HEK293T (cell line): ENCODE results near the gene USP33.

Experiments
- CTCF ChIA-PET: fragments of 350-600 bp; formaldehyde crosslinking; extraction: SDS; loops from one replicate; lab custom pipeline; 2021; ENCODE audit warnings: antibody characterized with exemption, inconsistent platforms; lab: Yijun Ruan, JAX
- POLR2A ChIA-PET: fragments of 350-600 bp; formaldehyde crosslinking; extraction: SDS; loops from one replicate; lab custom pipeline; 2020; ENCODE audit warnings: antibody characterized with exemption, inconsistent platforms; lab: Yijun Ruan, JAX
- DNase-seq: peaks from one replicate; pipeline ENCODE4 v3.0.0; 2012; ENCODE audit warnings: mixed read lengths; ENCODE audit errors: extremely low spot score
- ARNT ChIP-seq: fragments of 450-650 bp; IDR thresholded peaks from 2 replicates; pipeline ENCODE4 v1.6.1; 2017; ENCODE audit warnings: mild to moderate bottlenecking
- BHLHE40 ChIP-seq: fragments of 450-650 bp; IDR thresholded peaks from 2 replicates; pipeline ENCODE4 v1.6.1; 2016; ENCODE audit warnings: mild to moderate bottlenecking, moderate library complexity, borderline replicate concordance
- CTBP1 ChIP-seq: fragments of 450-650 bp; IDR thresholded peaks from 2 replicates; pipeline ENCODE4 v1.6.1; 2016; ENCODE audit warnings: borderline replicate concordance
- ELF4 ChIP-seq: fragments of 450-650 bp; IDR thresholded peaks from 2 replicates; pipeline ENCODE4 v1.6.1; 2017; ENCODE audit warnings: antibody characterized with exemption
- FOXA1 ChIP-seq: fragments of 450-650 bp; IDR thresholded peaks from 2 replicates; pipeline ENCODE4 v1.6.1; 2016; ENCODE audit warnings: mild to moderate bottlenecking
- FOXK2 ChIP-seq: fragments of 450-650 bp; IDR thresholded peaks from 2 replicates; pipeline ENCODE4 v1.6.1; 2016; ENCODE audit warnings: mild to moderate bottlenecking
- FOXM1 ChIP-seq: fragments of 450-650 bp; IDR thresholded peaks from 2 replicates; pipeline ENCODE4 v1.6.1; 2017; ENCODE audit warnings: mild to moderate bottlenecking, borderline replicate concordance
- HDGF ChIP-seq: fragments of 450-650 bp; IDR thresholded peaks from 2 replicates; pipeline ENCODE4 v1.6.1; 2017; ENCODE audit warnings: antibody characterized with exemption, borderline replicate concordance
- L3MBTL2 ChIP-seq: fragments of 450-650 bp; conservative IDR thresholded peaks from 2 replicates; pipeline ENCODE4 v1.6.1; 2016; ENCODE audit warnings: mild to moderate bottlenecking
- LEF1 ChIP-seq: fragments of 450-650 bp; IDR thresholded peaks from 2 replicates; pipeline ENCODE4 v1.6.1; 2017; ENCODE audit warnings: mild to moderate bottlenecking, borderline replicate concordance
- NFRKB ChIP-seq: fragments of 450-650 bp; IDR thresholded peaks from 2 replicates; pipeline ENCODE4 v1.6.1; 2016; ENCODE audit warnings: mild to moderate bottlenecking, moderate library complexity
- PKNOX1 ChIP-seq: fragments of 450-650 bp; IDR thresholded peaks from 2 replicates; pipeline ENCODE4 v1.6.1; 2016
- SP1 ChIP-seq: fragments of 450-650 bp; IDR thresholded peaks from 2 replicates; pipeline ENCODE4 v1.6.1; 2017
- SUZ12 ChIP-seq: fragments of 450-650 bp; IDR thresholded peaks from 2 replicates; pipeline ENCODE4 v1.6.1; 2016; ENCODE audit warnings: mild to moderate bottlenecking
- TARDBP ChIP-seq: fragments of 450-650 bp; IDR thresholded peaks from 2 replicates; pipeline ENCODE4 v1.6.1; 2016
- ZNF384 ChIP-seq: fragments of 450-650 bp; IDR thresholded peaks from 2 replicates; pipeline ENCODE4 v1.6.1; 2016

The USP33 gene

GRCh38 chr1:77697441-77697840 is 62.2 kb downstream of the USP33 start:
- ChIA-PET POLR2A (no interaction called here), CTCF (no interaction called here)
- TF ChIP-seq LEF1: no peak
- TF ChIP-seq ELF4: no peak
- TF ChIP-seq SUZ12: no peak
- TF ChIP-seq TARDBP: no peak
- no peak for TF ChIP-seq ZNF384
- TF ChIP-seq BHLHE40: no peak
- TF ChIP-seq PKNOX1: no peak
- TF ChIP-seq ARNT: no peak
- DNase-seq: no peak

GRCh38 chr1:77688939-77689338 is 70.7 kb downstream of the USP33 start:
- DNase-seq: no peak
- ChIA-PET CTCF (interaction anchor here (0.6 kb wide), 1 partner anchor 277 kb away, joined by 3 read pairs; no protein-coding TSS in a partner anchor), POLR2A (no interaction called here)
- TF ChIP-seq BHLHE40: no peak
- TF ChIP-seq HDGF: no peak
- no peak for TF ChIP-seq ARNT
- no peak for TF ChIP-seq SUZ12
- TF ChIP-seq LEF1: no peak
- TF ChIP-seq FOXM1: no peak
- no peak for TF ChIP-seq SP1
- no peak for TF ChIP-seq L3MBTL2
- no peak for TF ChIP-seq FOXK2
- TF ChIP-seq FOXA1: no peak
- no peak for TF ChIP-seq PKNOX1
- TF ChIP-seq ZNF384: no peak
- no peak for TF ChIP-seq TARDBP
- TF ChIP-seq CTBP1: no peak
- no peak for TF ChIP-seq ELF4
- TF ChIP-seq NFRKB: no peak

- no peak for DNase-seq
- TF ChIP-seq SP1 (no peak), ZNF384 (no peak), FOXK2 (no peak), CTBP1 (no peak), TARDBP (no peak), NFRKB (no peak), PKNOX1 (no peak), ARNT (no peak), SUZ12 (no peak)
- CTCF ChIA-PET: no interaction called here
- POLR2A ChIA-PET: no interaction called here
Measured at GRCh38 chr1:77687519-77687906, 72.1 kb downstream of the USP33 start.

GRCh38 chr1:77686796-77687518 is 72.7 kb downstream of the USP33 start:
- CTCF ChIA-PET: no interaction called here
- no peak for TF ChIP-seq BHLHE40
- TF ChIP-seq LEF1: no peak
- no peak for TF ChIP-seq FOXM1
- TF ChIP-seq ELF4: no peak
- DNase-seq: no peak
- POLR2A ChIA-PET: no interaction called here

- CTCF ChIA-PET: interaction anchor here (0.6 to 0.8 kb wide), 6 partner anchors 10 to 533 kb away, joined by 3 to 9 read pairs (median 3); no protein-coding TSS in a partner anchor
Measured at GRCh38 chr1:77683160-77684148, 76.2 kb downstream of the USP33 start.

More at GRCh38 chr1:77683160-77684148, 76.2 kb downstream of the USP33 start:
- POLR2A ChIA-PET: interaction anchor here (0.6 to 1.8 kb wide), 10 partner anchors 10 to 268 kb away, joined by 3 to 12 read pairs (median 3); no protein-coding TSS in a partner anchor
- TF ChIP-seq ZNF384 (no peak), CTBP1 (no peak), SUZ12 (no peak), ARNT (peak; percentile 56; the same call in 1 of the 2 replicates), FOXK2 (no peak), SP1 (no peak), BHLHE40 (no peak), L3MBTL2 (peak; percentile 49), PKNOX1 (no peak), LEF1 (no peak; the same call in 1 of the 2 replicates), TARDBP (no peak), HDGF (peak; percentile 12; the same call in 1 of the 2 replicates), NFRKB (no peak), ELF4 (0 out of 2 replicates have a peak, but pooled peaks have one; percentile 43), FOXM1 (no peak), FOXA1 (no peak)
- DNase-seq: peak; percentile 91
